ENCODE measurements around the gene HSPA6. TPM values are rescaled to one million over a fixed set of nuclear protein-coding genes. Genes with fewer than 3 reads are reported as not detected.
A peak's percentile ranks its signal among the peaks of the same experiment; 100 is the strongest.
"Not testable (repeated sequence)": the region's sequence is repeated elsewhere in the genome, so short reads cannot be mapped to it uniquely, and the experiment has no call there.

HSPA6 gene
- total and polyA plus RNA-seq, 4 experiments from 2014 or later = 0.09 to 2.4 (median 2.4) TPM; not detected in 1

DNA sequence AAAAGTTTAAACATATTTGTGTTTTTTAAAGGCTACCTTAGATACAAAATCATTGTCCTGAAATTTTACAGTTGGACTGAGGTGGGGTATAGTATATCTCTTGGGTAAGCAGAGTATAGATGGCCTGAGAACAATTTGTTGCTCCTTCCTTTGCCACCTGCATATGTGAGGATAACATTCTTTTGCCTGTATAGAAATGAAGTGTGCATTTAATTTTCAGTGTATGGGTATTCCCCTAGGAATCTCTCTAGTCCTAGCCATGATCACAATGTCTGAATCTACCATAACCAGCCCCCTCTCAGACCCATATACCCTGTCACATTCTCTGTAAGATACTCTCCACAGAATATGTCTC, 21.0 kb upstream of the HSPA6 start:
- Histone ChIP-seq H3K27ac (ENCODE audit: low read depth, low read length) (no peak overlapping the region), H3K36me3 (ENCODE audit: insufficient read depth, low read length) (no peaks in the 10 kb centered on the region), H3K4me1 (ENCODE audit: insufficient read depth, low read length) (no peaks in the 10 kb centered on the region), H3K9me3 (ENCODE audit: control insufficient read depth in 1 of 2, low read length in 2 of 2) (no peaks in the 10 kb centered on the region), H3K4me3 (ENCODE audit: low read length in 2 of 2) (no peak overlapping the region), H3K27me3 (ENCODE audit: insufficient read depth, low read length) (no peaks in the 10 kb centered on the region)
- ChIA-PET CTCF (ENCODE audit: partially characterized antibody) (no interaction called here), POLR2A (ENCODE audit: partially characterized antibody) (no interaction called here)
- intact Hi-C loops (cut with micrococcal nuclease) = no loop called here
- peaks cover 0 to 1% (median 0%) of the 10 kb centered on the region in 8 donors for H3K9me3 Mint-ChIP-seq
- no peak overlapping the region for H3K27ac Mint-ChIP-seq
- peaks cover 17 to 26% of the 10 kb centered on the region in 2 donors for H3K27me3 Mint-ChIP-seq
- H3K4me3 Mint-ChIP-seq = no peak overlapping the region
- H3K36me3 Mint-ChIP-seq = no peaks in the 10 kb centered on the region
- H3K4me1 Mint-ChIP-seq = peaks cover 5 to 9% (median 6%) of the 10 kb centered on the region in 4 donors
- DNase-seq = no peak

DNA sequence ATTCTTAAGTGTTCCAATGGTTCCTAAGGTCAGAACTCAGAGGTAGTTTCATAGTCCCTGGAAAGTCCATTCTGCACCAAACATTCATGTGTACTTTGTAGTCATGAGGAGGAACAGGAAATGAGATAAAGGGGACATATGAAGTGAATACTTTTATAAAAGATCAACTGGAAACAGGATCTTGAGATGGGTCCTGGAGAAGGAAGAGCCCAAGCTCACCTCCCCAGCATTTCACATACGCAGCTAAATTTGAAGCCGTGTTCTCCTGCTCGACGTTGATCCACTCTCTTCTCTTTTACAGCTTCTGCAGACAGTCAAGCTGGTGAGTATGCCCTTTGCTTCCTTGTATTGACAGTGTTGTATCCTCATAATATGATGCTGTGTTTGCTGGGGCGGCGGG, 18.7 kb upstream of the HSPA6 start:
- H3K4me3 ChIP-seq (ENCODE audit: low read length in 2 of 2) = no peak overlapping the region

DNA sequence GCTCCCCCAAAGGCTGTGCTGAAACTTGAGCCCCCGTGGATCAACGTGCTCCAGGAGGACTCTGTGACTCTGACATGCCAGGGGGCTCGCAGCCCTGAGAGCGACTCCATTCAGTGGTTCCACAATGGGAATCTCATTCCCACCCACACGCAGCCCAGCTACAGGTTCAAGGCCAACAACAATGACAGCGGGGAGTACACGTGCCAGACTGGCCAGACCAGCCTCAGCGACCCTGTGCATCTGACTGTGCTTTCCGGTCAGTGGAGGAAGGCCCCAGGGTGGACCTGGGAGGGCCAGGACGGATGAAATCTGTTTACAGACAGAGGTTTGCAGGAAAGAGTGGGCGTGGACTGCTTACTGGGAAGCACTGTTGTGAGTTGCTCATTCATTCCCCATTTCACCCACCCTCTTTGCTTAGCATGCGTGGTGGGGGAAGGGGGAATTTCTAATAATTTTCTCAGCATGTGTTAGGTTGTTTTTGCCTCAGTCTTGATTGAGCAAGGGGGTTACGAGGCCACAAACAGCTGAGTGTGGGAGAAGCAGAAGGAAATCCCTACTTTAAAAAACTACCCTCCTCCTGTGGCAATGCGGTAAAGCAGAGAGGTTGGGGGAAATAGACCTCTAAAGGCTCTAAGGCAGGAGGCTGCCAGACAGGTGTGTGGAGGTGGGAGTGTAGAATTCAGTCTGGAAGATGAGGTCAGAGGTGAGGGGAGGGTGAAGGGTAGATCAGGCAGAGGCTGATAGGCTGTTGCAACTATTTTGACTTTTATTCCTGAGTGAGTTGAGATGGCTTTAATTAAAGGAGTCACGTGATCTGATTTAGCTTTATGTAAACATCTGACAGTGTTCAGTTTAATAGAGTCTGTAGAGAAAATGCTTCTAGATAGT, 17.8 kb upstream of the HSPA6 start:
- H3K27me3 Mint-ChIP-seq = peaks cover 12 to 17% of the 10 kb centered on the region in 2 donors
- Histone ChIP-seq H3K4me3 (ENCODE audit: low read length in 2 of 2) (no peak overlapping the region), H3K9me3 (ENCODE audit: control insufficient read depth in 1 of 2, low read length in 2 of 2) (no peaks in the 10 kb centered on the region), H3K27ac (ENCODE audit: low read depth, low read length) (no peak overlapping the region), H3K36me3 (ENCODE audit: insufficient read depth, low read length) (no peaks in the 10 kb centered on the region), H3K4me1 (ENCODE audit: insufficient read depth, low read length) (no peaks in the 10 kb centered on the region), H3K27me3 (ENCODE audit: insufficient read depth, low read length) (no peaks in the 10 kb centered on the region)
- intact Hi-C loops (cut with micrococcal nuclease) = no loop called here
- H3K9me3 Mint-ChIP-seq = peaks cover 0 to 1% (median 0%) of the 10 kb centered on the region in 8 donors
- no peaks in the 10 kb centered on the region for H3K36me3 Mint-ChIP-seq
- ChIA-PET CTCF (ENCODE audit: partially characterized antibody) (interaction anchor here (0.6 to 2.0 kb wide), 2 partner anchors 19 to 516 kb away, joined by 6 to 7 read pairs; no protein-coding TSS in a partner anchor), POLR2A (ENCODE audit: partially characterized antibody) (no interaction called here)
- no peak overlapping the region for H3K4me3 Mint-ChIP-seq
- no peak overlapping the region for H3K27ac Mint-ChIP-seq
- no peaks in the 10 kb centered on the region for H3K4me1 Mint-ChIP-seq
- DNase-seq = no peak

More for the DNA sequence above, 18.7 kb upstream of the HSPA6 start:
- peaks cover 16 to 19% of the 10 kb centered on the region in 2 donors for H3K27me3 Mint-ChIP-seq
- no peak overlapping the region for H3K4me3 Mint-ChIP-seq
- peaks cover 0 to 1% (median 0%) of the 10 kb centered on the region in 8 donors for H3K9me3 Mint-ChIP-seq
- H3K27ac ChIP-seq (ENCODE audit: low read depth, low read length) = no peak overlapping the region
- H3K36me3 ChIP-seq (ENCODE audit: insufficient read depth, low read length) = no peaks in the 10 kb centered on the region
- CTCF ChIA-PET (ENCODE audit: partially characterized antibody) = interaction anchor here (1.2 to 2.0 kb wide), 2 partner anchors 17 to 18 kb away, joined by 4 to 6 read pairs; no protein-coding TSS in a partner anchor
- no peaks in the 10 kb centered on the region for H3K27me3 ChIP-seq (ENCODE audit: insufficient read depth, low read length)
- POLR2A ChIA-PET (ENCODE audit: partially characterized antibody) = no interaction called here
- H3K36me3 Mint-ChIP-seq = no peaks in the 10 kb centered on the region
- no peaks in the 10 kb centered on the region for H3K4me1 ChIP-seq (ENCODE audit: insufficient read depth, low read length)
- no peak for DNase-seq
- H3K27ac Mint-ChIP-seq = peak overlapping the region in 1 of 7 donors; percentile 66
- no peaks in the 10 kb centered on the region for H3K9me3 ChIP-seq (ENCODE audit: control insufficient read depth in 1 of 2, low read length in 2 of 2)
- intact Hi-C loops (cut with micrococcal nuclease) = no loop called here
- H3K4me1 Mint-ChIP-seq = no peaks in the 10 kb centered on the region

DNA sequence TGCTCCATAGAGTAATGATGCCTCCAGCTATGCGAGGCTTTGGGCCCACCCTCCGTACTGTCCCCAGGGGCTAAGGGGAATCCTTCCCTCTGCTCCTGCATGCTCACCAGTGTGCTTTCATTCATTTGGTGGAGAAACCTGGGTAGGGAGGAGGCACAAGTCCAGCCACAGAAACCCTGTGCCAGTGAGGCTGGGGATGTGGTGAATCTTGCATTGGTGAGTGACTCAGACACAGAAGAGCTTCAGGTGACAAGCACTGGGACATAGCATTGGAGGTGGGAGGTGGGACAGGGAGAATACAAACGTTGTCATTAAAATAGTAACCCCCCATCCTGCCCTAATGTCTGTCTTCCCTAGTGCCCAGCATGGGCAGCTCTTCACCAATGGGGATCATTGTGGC, 13.9 kb upstream of the HSPA6 start:
- POLR2A ChIA-PET (ENCODE audit: partially characterized antibody) = no interaction called here
- Mint-ChIP-seq H3K4me1 (no peaks in the 10 kb centered on the region), H3K4me3 (no peak overlapping the region), H3K27ac (no peak overlapping the region), H3K27me3 (peaks cover 3 to 9% of the 10 kb centered on the region in 2 donors), H3K36me3 (no peaks in the 10 kb centered on the region), H3K9me3 (peaks cover 0 to 1% (median 0%) of the 10 kb centered on the region in 8 donors)
- Histone ChIP-seq H3K27ac (ENCODE audit: low read depth, low read length) (no peak overlapping the region), H3K4me3 (ENCODE audit: low read length in 2 of 2) (no peak overlapping the region), H3K36me3 (ENCODE audit: insufficient read depth, low read length) (no peaks in the 10 kb centered on the region), H3K4me1 (ENCODE audit: insufficient read depth, low read length) (no peaks in the 10 kb centered on the region), H3K9me3 (ENCODE audit: control insufficient read depth in 1 of 2, low read length in 2 of 2) (no peaks in the 10 kb centered on the region), H3K27me3 (ENCODE audit: insufficient read depth, low read length) (no peaks in the 10 kb centered on the region)
- DNase-seq = no peak
- CTCF ChIA-PET (ENCODE audit: partially characterized antibody) = no interaction called here
- intact Hi-C loops (cut with micrococcal nuclease) = no loop called here

DNA sequence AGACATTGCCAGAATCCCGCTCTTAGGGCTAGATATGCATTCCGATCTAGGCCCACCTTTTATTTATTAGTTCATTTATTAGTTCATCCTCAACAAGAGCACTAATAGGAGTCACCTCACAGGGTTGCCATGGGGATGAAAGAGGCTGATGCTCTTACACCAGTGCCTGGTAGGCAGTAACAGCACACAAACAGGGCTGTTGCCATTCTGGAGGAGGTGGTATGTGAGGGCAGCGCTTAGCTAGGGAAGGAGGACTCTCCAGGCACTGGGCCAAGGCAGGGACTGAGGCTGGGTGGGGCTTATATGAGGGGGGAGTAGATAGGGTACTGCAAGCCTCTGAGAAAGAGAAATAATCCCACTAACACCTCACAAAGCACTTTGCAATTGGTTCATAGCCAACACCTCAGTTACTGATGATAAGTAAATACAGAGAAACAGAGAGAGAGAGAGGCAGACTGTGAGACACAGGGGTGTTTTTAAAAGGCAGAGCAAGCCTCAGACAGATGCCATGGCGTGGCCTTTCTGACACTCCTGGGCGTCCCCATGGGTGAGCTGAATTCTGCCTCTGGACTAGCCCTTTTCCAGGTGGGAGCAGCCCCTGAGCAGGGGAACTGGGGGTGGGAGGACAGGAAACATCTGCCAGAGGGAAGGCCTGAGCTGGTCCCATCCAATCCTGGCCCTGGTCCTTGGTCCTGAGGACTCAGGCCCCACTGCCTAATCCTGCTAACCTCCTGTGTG, 13.2 kb upstream of the HSPA6 start:
- Mint-ChIP-seq H3K27ac (no peak overlapping the region), H3K9me3 (peaks cover 0 to 1% (median 0%) of the 10 kb centered on the region in 8 donors), H3K4me3 (no peak overlapping the region), H3K27me3 (peaks cover 3 to 5% of the 10 kb centered on the region in 2 donors), H3K4me1 (no peaks in the 10 kb centered on the region), H3K36me3 (no peaks in the 10 kb centered on the region)
- intact Hi-C loops (cut with micrococcal nuclease) = no loop called here
- no peak for DNase-seq
- Histone ChIP-seq H3K4me3 (ENCODE audit: low read length in 2 of 2) (no peak overlapping the region), H3K4me1 (ENCODE audit: insufficient read depth, low read length) (no peaks in the 10 kb centered on the region), H3K9me3 (ENCODE audit: control insufficient read depth in 1 of 2, low read length in 2 of 2) (no peaks in the 10 kb centered on the region), H3K27me3 (ENCODE audit: insufficient read depth, low read length) (no peaks in the 10 kb centered on the region), H3K36me3 (ENCODE audit: insufficient read depth, low read length) (no peaks in the 10 kb centered on the region), H3K27ac (ENCODE audit: low read depth, low read length) (no peak overlapping the region)
- POLR2A ChIA-PET (ENCODE audit: partially characterized antibody) = no interaction called here
- CTCF ChIA-PET (ENCODE audit: partially characterized antibody) = no interaction called here

DNA sequence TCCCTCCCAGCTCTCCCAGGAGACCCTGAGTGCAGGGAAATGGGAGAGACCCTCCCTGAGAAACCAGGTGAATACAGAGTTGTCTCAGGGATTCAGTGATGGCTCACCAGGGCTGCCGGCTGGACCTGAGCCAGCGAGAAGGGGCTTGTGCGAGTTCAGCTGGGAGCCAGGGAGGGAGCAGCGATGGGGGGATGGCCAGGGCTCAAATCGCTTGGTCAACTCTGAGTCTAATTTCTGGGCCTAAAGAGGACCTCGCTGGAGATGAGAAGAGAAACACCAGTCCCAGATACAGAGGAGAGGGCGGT, 12.6 kb upstream of the HSPA6 start:
- Histone ChIP-seq H3K27ac (ENCODE audit: low read depth, low read length) (no peak overlapping the region), H3K9me3 (ENCODE audit: control insufficient read depth in 1 of 2, low read length in 2 of 2) (no peaks in the 10 kb centered on the region), H3K4me3 (ENCODE audit: low read length in 2 of 2) (no peak overlapping the region), H3K27me3 (ENCODE audit: insufficient read depth, low read length) (no peaks in the 10 kb centered on the region), H3K36me3 (ENCODE audit: insufficient read depth, low read length) (no peaks in the 10 kb centered on the region), H3K4me1 (ENCODE audit: insufficient read depth, low read length) (no peaks in the 10 kb centered on the region)
- intact Hi-C loops (cut with micrococcal nuclease) = no loop called here
- peaks cover 0 to 1% (median 0%) of the 10 kb centered on the region in 8 donors for H3K9me3 Mint-ChIP-seq
- POLR2A ChIA-PET (ENCODE audit: partially characterized antibody) = no interaction called here
- peaks cover 1 to 3% of the 10 kb centered on the region in 2 donors for H3K27me3 Mint-ChIP-seq
- no peaks in the 10 kb centered on the region for H3K4me1 Mint-ChIP-seq
- H3K4me3 Mint-ChIP-seq = peak overlapping the region in 1 of 8 donors; percentile 23
- no peak for DNase-seq
- H3K36me3 Mint-ChIP-seq = no peaks in the 10 kb centered on the region
- H3K27ac Mint-ChIP-seq = peak overlapping the region in 1 of 7 donors; percentile 67
- CTCF ChIA-PET (ENCODE audit: partially characterized antibody) = no interaction called here

DNA sequence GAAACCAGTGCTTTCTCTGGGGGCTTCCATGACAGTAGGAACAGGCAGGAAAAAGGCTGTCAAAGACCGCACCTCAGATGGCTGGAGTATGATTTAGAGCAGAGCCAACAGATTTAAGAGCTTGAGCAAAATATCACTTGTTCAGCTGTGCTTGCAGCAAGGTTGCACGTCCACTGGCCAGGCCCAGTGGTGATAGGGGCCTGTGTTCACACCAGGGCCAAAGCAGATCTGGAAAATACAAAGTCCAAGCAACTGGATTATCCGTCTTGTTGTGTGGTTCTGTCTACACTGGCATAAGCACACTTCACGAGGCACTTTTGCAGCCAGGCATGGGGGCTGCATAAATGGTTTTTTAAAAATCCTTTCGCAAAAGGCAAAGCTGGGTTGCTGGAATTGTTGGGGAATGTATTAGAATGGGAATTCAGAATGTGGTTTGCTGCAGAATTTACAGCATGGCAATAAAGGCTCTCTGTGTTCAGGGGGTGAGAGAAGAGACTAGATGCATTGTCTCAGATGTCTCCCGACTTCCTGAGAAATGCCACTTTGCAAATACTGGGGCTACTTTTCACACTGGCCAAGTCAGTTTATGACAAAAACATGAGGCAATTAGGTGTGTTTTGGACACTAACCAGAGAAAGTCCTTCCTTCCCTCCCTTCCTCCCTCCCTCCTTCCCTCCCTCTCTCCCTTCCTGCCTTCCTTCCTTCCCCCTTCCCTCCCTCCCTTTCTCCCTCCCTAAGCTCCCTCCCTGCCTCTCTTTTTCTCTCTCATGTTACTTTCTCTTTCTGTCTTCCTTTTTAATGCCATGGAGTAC, 11.5 kb upstream of the HSPA6 start:
- intact Hi-C loops (cut with micrococcal nuclease); H3K36me3 ChIP-seq (ENCODE audit: insufficient read depth, low read length); H3K27ac Mint-ChIP-seq; H3K4me1 ChIP-seq (ENCODE audit: insufficient read depth, low read length); H3K27me3 ChIP-seq (ENCODE audit: insufficient read depth, low read length); H3K4me3 ChIP-seq (ENCODE audit: low read length in 2 of 2); DNase-seq; POLR2A ChIA-PET (ENCODE audit: partially characterized antibody); H3K36me3 Mint-ChIP-seq; H3K9me3 ChIP-seq (ENCODE audit: control insufficient read depth in 1 of 2, low read length in 2 of 2); H3K4me1 Mint-ChIP-seq; CTCF ChIA-PET (ENCODE audit: partially characterized antibody); H3K4me3 Mint-ChIP-seq; H3K27ac ChIP-seq (ENCODE audit: low read depth, low read length); H3K9me3 Mint-ChIP-seq; H3K27me3 Mint-ChIP-seq: not testable (repeated sequence)
